Fibroblast of lung (primary cell): Measurements from ENCODE around the gene NR2C1. TPM values are rescaled to one million over a fixed set of nuclear protein-coding genes. Genes with fewer than 3 reads are reported as not detected.

Experiments
- DNase-seq, 2 donors: peaks; one replicate each; pipeline versions ENCODE4 v3.0.0 to v3.0.0-alpha.2; 2010; ENCODE audit warnings: low read depth in 2 of 2
- H2AFZ ChIP-seq: 2 replicates; pipeline ENCODE4 v1.5.1; 2012; ENCODE audit warnings: low read length, control low read depth, inconsistent platforms
- H3K27ac ChIP-seq: 2 replicates; pipeline ENCODE4 v1.5.1; 2011; ENCODE audit warnings: low read length, control low read depth; ENCODE audit not compliant: insufficient read depth
- H3K27me3 ChIP-seq: 2 replicates; pipeline ENCODE4 v1.5.1; 2011; ENCODE audit warnings: mild to moderate bottlenecking, low read length; ENCODE audit not compliant: control insufficient read depth, insufficient read depth
- H3K36me3 ChIP-seq: 2 replicates; pipeline ENCODE4 v1.5.1; 2011; ENCODE audit warnings: low read length; ENCODE audit not compliant: control insufficient read depth, insufficient read depth
- H3K4me1 ChIP-seq: 2 replicates; pipeline ENCODE4 v1.5.1; 2011; ENCODE audit warnings: low read length; ENCODE audit not compliant: control insufficient read depth, insufficient read depth; ENCODE audit errors: extremely low read depth
- H3K4me2 ChIP-seq: 2 replicates; pipeline ENCODE4 v1.5.1; 2011; ENCODE audit warnings: low read length, control low read depth; ENCODE audit not compliant: insufficient read depth; ENCODE audit errors: extremely low read depth
- H3K4me3 ChIP-seq, 4 experiments: fragments of 200-600 bp in 1 of 4; sonication (generic) in 1 of 4; replicated peaks in 1 of 4; 2 replicates each; pipeline ENCODE4 v1.5.1; 2011 to 2016; ENCODE audit warnings: low read length in 4 of 4, low read depth in 3 of 4, mild to moderate bottlenecking in 3 of 4, control low read depth in 2 of 4, inconsistent platforms in 1 of 4, mixed read lengths in 1 of 4; ENCODE audit not compliant: insufficient read depth in 1 of 4; ENCODE audit errors: control extremely low read depth in 1 of 4
- H3K79me2 ChIP-seq: 2 replicates; pipeline ENCODE4 v1.5.1; 2012; ENCODE audit warnings: mild to moderate bottlenecking, low read length, inconsistent platforms; ENCODE audit not compliant: control insufficient read depth, insufficient read depth
- H3K9ac ChIP-seq: 2 replicates; pipeline ENCODE4 v1.5.1; 2011; ENCODE audit warnings: mild to moderate bottlenecking, low read length, control low read depth; ENCODE audit not compliant: insufficient read depth
- H3K9me3 ChIP-seq: 2 replicates; pipeline ENCODE4 v1.5.1; 2012; ENCODE audit warnings: low read depth, low read length; ENCODE audit not compliant: control insufficient read depth, insufficient read depth
- H4K20me1 ChIP-seq: 2 replicates; pipeline ENCODE4 v1.5.1; 2011; ENCODE audit warnings: low read length; ENCODE audit not compliant: control insufficient read depth, insufficient read depth; ENCODE audit errors: extremely low read depth
- EZH2 ChIP-seq: IDR thresholded peaks from 2 replicates; pipeline ENCODE4 v1.5.1; 2012; ENCODE audit warnings: low read length, control low read depth, mild to moderate bottlenecking; ENCODE audit errors: missing control alignments
- polyA plus RNA-seq, 2 donors: library from polyadenylated mRNA; depleted of rRNA in 1 of 2; stranded (reverse) in 1 of 2; unstranded in 1 of 2; fragments of >200 nt; gene quantifications; 2 replicates each; pipeline ENCODE4 v1.2.1, GENCODE V29; 2011 to 2012; ENCODE audit warnings: missing spikeins in 1 of 2
- total RNA-seq: library from RNA; depleted of rRNA; stranded (reverse); fragments of >200 nt; gene quantifications from 2 replicates; pipeline ENCODE4 v1.2.1, GENCODE V29; 2014
- TF ChIP-seq, protein P1 (sequence below), 2 donors: IDR thresholded peaks in 1 of 2; conservative IDR thresholded peaks in 1 of 2; 1 replicate in 1 of 2; 2 replicates in 1 of 2; pipeline ENCODE4 v1.5.1; 2011 to 2012; ENCODE audit warnings: low read length in 2 of 2, control low read depth in 1 of 2, inconsistent platforms in 1 of 2, low read depth in 1 of 2, mild to moderate bottlenecking in 1 of 2

NR2C1 gene
- total and polyA plus RNA-seq, 2 donors (not counting 1 experiment from before 2014, with no cell fraction given), result 25.6 to 27.0 TPM

DNA sequence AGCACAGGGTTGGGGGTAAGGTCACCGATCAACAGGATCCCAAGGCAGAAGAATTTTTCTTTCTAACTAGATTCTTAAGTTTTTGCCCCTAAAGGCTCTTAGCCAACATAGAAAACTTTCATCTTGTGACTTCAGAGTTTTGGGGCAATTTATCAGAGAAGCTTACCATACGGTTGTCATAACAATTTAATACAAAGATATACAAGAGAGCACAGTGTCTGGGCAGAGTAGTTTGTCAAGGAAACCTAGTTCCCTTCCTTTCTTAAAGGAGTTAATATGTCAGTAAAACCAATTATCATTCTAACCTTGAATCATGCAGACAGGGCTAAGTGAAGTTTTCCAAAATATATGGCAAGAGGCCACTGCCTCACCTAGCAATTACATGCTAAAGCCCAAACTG lies 18.4 kb downstream of the NR2C1 start:
- Histone ChIP-seq H3K27ac (no peak overlapping the region), H3K4me2 (no peak overlapping the region), H3K4me1 (no peaks in the 10 kb centered on the region), H3K79me2 (no peaks in the 10 kb centered on the region), H3K4me3 (no peak overlapping the region), H4K20me1 (no peaks in the 10 kb centered on the region), H3K9me3 (no peaks in the 10 kb centered on the region), H3K9ac (no peak overlapping the region), H2AFZ (no peak overlapping the region), H3K27me3 (no peaks in the 10 kb centered on the region), H3K36me3 (peaks cover 3% of the 10 kb centered on the region)
- TF ChIP-seq, protein P1, sequence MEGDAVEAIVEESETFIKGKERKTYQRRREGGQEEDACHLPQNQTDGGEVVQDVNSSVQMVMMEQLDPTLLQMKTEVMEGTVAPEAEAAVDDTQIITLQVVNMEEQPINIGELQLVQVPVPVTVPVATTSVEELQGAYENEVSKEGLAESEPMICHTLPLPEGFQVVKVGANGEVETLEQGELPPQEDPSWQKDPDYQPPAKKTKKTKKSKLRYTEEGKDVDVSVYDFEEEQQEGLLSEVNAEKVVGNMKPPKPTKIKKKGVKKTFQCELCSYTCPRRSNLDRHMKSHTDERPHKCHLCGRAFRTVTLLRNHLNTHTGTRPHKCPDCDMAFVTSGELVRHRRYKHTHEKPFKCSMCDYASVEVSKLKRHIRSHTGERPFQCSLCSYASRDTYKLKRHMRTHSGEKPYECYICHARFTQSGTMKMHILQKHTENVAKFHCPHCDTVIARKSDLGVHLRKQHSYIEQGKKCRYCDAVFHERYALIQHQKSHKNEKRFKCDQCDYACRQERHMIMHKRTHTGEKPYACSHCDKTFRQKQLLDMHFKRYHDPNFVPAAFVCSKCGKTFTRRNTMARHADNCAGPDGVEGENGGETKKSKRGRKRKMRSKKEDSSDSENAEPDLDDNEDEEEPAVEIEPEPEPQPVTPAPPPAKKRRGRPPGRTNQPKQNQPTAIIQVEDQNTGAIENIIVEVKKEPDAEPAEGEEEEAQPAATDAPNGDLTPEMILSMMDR (conservative IDR thresholded peaks at IDR 0.05 in 1 of 2, IDR thresholded peaks at IDR 0.05 in 1 of 2; ENCODE audit: low read depth in 1 of 2, low read length in 2 of 2), result no peak
- DNase-seq, result peak in 1 of 2 donors; percentile 18

GRCh38 chr12:95054206-95054605 lies 19.2 kb downstream of the NR2C1 start:
- H3K36me3 ChIP-seq, result peaks cover 3% of the 10 kb centered on the region
- no peak overlapping the region for H3K27ac ChIP-seq
- no peak for DNase-seq
- H3K9ac ChIP-seq, result no peak overlapping the region
- H3K4me3 ChIP-seq, result no peak overlapping the region
- TF ChIP-seq, protein P1 (conservative IDR thresholded peaks at IDR 0.05 in 1 of 2, IDR thresholded peaks at IDR 0.05 in 1 of 2; ENCODE audit: low read depth in 1 of 2, low read length in 2 of 2), result no peak
- TF ChIP-seq EZH2, result no peak
- H3K9me3 ChIP-seq, result no peaks in the 10 kb centered on the region
- no peak overlapping the region for H3K4me2 ChIP-seq
- H4K20me1 ChIP-seq, result no peaks in the 10 kb centered on the region
- H3K4me1 ChIP-seq, result no peaks in the 10 kb centered on the region
- H2AFZ ChIP-seq, result no peak overlapping the region
- no peaks in the 10 kb centered on the region for H3K79me2 ChIP-seq
- no peaks in the 10 kb centered on the region for H3K27me3 ChIP-seq

DNA sequence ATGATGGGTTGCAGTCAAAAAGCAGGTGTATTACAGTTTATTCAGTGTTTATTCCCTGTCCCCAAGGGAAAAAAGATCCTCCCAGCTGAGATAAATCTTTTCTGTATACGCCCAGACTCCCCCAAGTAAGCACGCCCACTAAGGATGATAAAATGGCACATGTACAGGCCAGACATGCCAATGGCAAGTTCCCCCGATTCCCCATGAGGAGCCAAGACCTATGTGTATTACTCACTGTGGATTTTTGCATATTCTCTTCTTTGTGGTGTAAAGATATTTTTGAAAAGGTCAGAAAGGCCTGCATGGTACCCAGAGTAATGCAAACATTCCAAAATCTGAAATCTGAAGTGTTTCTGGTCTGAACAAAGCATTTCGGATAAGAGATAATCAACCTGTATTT lies 22.2 kb downstream of the NR2C1 start:
- peak in 1 of 2 donors; percentile 57 for DNase-seq
- no peak overlapping the region for H3K4me2 ChIP-seq
- peaks cover 3% of the 10 kb centered on the region for H3K36me3 ChIP-seq
- H3K4me3 ChIP-seq, result no peak overlapping the region
- no peak overlapping the region for H3K9ac ChIP-seq
- no peaks in the 10 kb centered on the region for H3K4me1 ChIP-seq
- no peak overlapping the region for H2AFZ ChIP-seq
- H3K27me3 ChIP-seq, result no peaks in the 10 kb centered on the region
- H4K20me1 ChIP-seq, result no peaks in the 10 kb centered on the region
- no peaks in the 10 kb centered on the region for H3K9me3 ChIP-seq
- no peaks in the 10 kb centered on the region for H3K79me2 ChIP-seq
- H3K27ac ChIP-seq, result no peak overlapping the region
- no peak for TF ChIP-seq EZH2
- TF ChIP-seq, protein P1 (conservative IDR thresholded peaks at IDR 0.05 in 1 of 2, IDR thresholded peaks at IDR 0.05 in 1 of 2; ENCODE audit: low read depth in 1 of 2, low read length in 2 of 2), result no peak
